Stimulated activated CD8-positive, alpha-beta memory T cell treated with anti-CD3 and anti-CD28 coated beads, Interleukin-15, amount 100 ng/mL, for 4 hours (primary cell): Measurements from ENCODE around the gene ITGAL.
"Not testable (repeated sequence)": the region's sequence is repeated elsewhere in the genome, so short reads cannot be mapped to it uniquely, and the experiment has no call there.

ENCODE experiments used
- DNase-seq, 2 donors: peaks; one replicate each; pipeline ENCODE4 v3.0.0-alpha.2; 2020; ENCODE audit warnings: low read depth in 2 of 2

The ITGAL gene

GRCh38 chr16:30526137-30526822, 53.7 kb downstream of the ITGAL start, which contains the start of gene ZNF768:
ZNF768 (minus strand) TSS chr16:30526566; CDS start chr16:30526413, 153 bp downstream.
- no peak for DNase-seq

- DNase-seq: peak; percentile 78 to 83
Measured at GRCh38 chr16:30526823-30527634, 54.5 kb downstream of the ITGAL start.

- no peak for DNase-seq
Measured at GRCh38 chr16:30527635-30528178, 55.2 kb downstream of the ITGAL start.

GRCh38 chr16:30528799-30529457, 56.4 kb downstream of the ITGAL start:
- DNase-seq: no peak

- no peak for DNase-seq
Measured at GRCh38 chr16:30530163-30531037, 57.9 kb downstream of the ITGAL start.

- DNase-seq: no peak
Measured at GRCh38 chr16:30532285-30533145, 60.0 kb downstream of the ITGAL start.

- DNase-seq: no peak
Measured at GRCh38 chr16:30533146-30533522, 60.6 kb downstream of the ITGAL start.

- DNase-seq: no peak
Measured at GRCh38 chr16:30533748-30534367, 61.3 kb downstream of the ITGAL start.

GRCh38 chr16:30534368-30535105, 62.0 kb downstream of the ITGAL start, which contains the start of gene ZNF747:
ZNF747 (minus strand) TSS chr16:30534858; CDS start chr16:30534679, 179 bp downstream.
- DNase-seq: peak; percentile 85 to 88

GRCh38 chr16:30535106-30535776, 62.7 kb downstream of the ITGAL start:
- DNase-seq: peak in 1 of 2 donors; percentile 19

GRCh38 chr16:30535777-30536190, 63.2 kb downstream of the ITGAL start:
- peak; percentile 37 to 44 for DNase-seq

GRCh38 chr16:30536391-30537024, 64.0 kb downstream of the ITGAL start:
- DNase-seq: not testable (repeated sequence)

- DNase-seq: no peak
Measured at GRCh38 chr16:30539000-30539964, 66.7 kb downstream of the ITGAL start.

GRCh38 chr16:30539986-30540526, 67.5 kb downstream of the ITGAL start:
- DNase-seq: not testable (repeated sequence)

GRCh38 chr16:30540916-30541464, 68.4 kb downstream of the ITGAL start:
- DNase-seq: not testable (repeated sequence)
